HepG2 (cell line): Measurements from ENCODE around the gene TNXB. TPM values are rescaled to one million over a fixed set of nuclear protein-coding genes. Genes with fewer than 3 reads are reported as not detected.
A peak's percentile ranks its signal among the peaks of the same experiment; 100 is the strongest.

ENCODE experiments used
- ADNP ChIP-seq: sonication (generic); formaldehyde crosslinking; IDR thresholded peaks from 2 replicates; pipeline ENCODE4 v1.4.0; 2020; ENCODE audit warnings: missing genetic modification reagents
- ATRX ChIP-seq: sonication (generic); formaldehyde crosslinking; IDR thresholded peaks from 2 replicates; pipeline ENCODE4 v1.4.0; 2020; ENCODE audit warnings: missing genetic modification reagents, borderline replicate concordance
- GABPA ChIP-seq, 2 experiments: IDR thresholded peaks; 2 replicates each; pipeline ENCODE4 v1.6.1; 2011 to 2016; ENCODE audit warnings: low read depth in 2 of 2, low read length in 1 of 2, missing biosample characterization in 1 of 2, missing genetic modification characterization in 1 of 2
- GATA4 ChIP-seq: sonication (generic); IDR thresholded peaks from 2 replicates; pipeline ENCODE4 v1.6.1; 2016; ENCODE audit warnings: antibody characterized with exemption, low read depth, borderline replicate concordance
- GATAD1 ChIP-seq: IDR thresholded peaks from 2 replicates; pipeline ENCODE4 v1.6.1; 2016; ENCODE audit warnings: missing genetic modification reagents, missing compliant biosample characterization
- HDAC2 ChIP-seq: sonication (generic); formaldehyde crosslinking; IDR thresholded peaks from 2 replicates; pipeline ENCODE4 v1.4.0; 2020; ENCODE audit warnings: missing genetic modification reagents
- HOXA5 ChIP-seq: sonication (generic); formaldehyde crosslinking; IDR thresholded peaks from 2 replicates; pipeline ENCODE4 v1.4.0; 2020; ENCODE audit warnings: missing genetic modification reagents
- JDP2 ChIP-seq: sonication (generic); formaldehyde crosslinking; IDR thresholded peaks from 2 replicates; pipeline ENCODE4 v1.8.1; 2022; ENCODE audit warnings: missing genetic modification reagents, borderline replicate concordance
- LRRFIP1 ChIP-seq: sonication (generic); formaldehyde crosslinking; conservative IDR thresholded peaks from 2 replicates; pipeline ENCODE4 v1.4.0; 2020; ENCODE audit warnings: missing genetic modification reagents
- NPAS2 ChIP-seq: sonication (generic); formaldehyde crosslinking; IDR thresholded peaks from 2 replicates; pipeline ENCODE4 v1.8.0; 2022; ENCODE audit warnings: mild to moderate bottlenecking, missing genetic modification reagents, borderline replicate concordance
- NR2F6 ChIP-seq, 2 experiments: IDR thresholded peaks; 2 replicates each; pipeline ENCODE4 v1.6.1; 2016; ENCODE audit warnings: antibody characterized with exemption in 1 of 2, mild to moderate bottlenecking in 1 of 2
- NRL ChIP-seq: sonication (generic); formaldehyde crosslinking; IDR thresholded peaks from 2 replicates; pipeline ENCODE4 v1.5.0; 2020; ENCODE audit warnings: missing genetic modification reagents, mild to moderate bottlenecking, moderate library complexity, borderline replicate concordance
- ONECUT2 ChIP-seq: sonication (generic); formaldehyde crosslinking; IDR thresholded peaks from 2 replicates; pipeline ENCODE4 v1.4.0; 2020; ENCODE audit warnings: missing genetic modification reagents
- PAX8 ChIP-seq: sonication (generic); formaldehyde crosslinking; IDR thresholded peaks from 2 replicates; pipeline ENCODE4 v1.8.0; 2022; ENCODE audit warnings: mild to moderate bottlenecking, missing genetic modification reagents, borderline replicate concordance
- SIN3A ChIP-seq: IDR thresholded peaks from 2 replicates; pipeline ENCODE4 v1.6.1; 2011; ENCODE audit warnings: low read depth, mild to moderate bottlenecking, control low read depth, low read length, borderline replicate concordance
- ZFP36 ChIP-seq: fragments of 150-350 bp; IDR thresholded peaks from 2 replicates; pipeline ENCODE4 v1.6.1; 2018; ENCODE audit warnings: borderline replicate concordance, low read length, low read depth; ENCODE audit not compliant: partially characterized antibody
- ZFP62 ChIP-seq: sonication (generic); formaldehyde crosslinking; IDR thresholded peaks from 2 replicates; pipeline ENCODE4 v1.4.0; 2020; ENCODE audit warnings: missing genetic modification reagents
- ZNF124 ChIP-seq: sonication (generic); formaldehyde crosslinking; IDR thresholded peaks from 2 replicates; pipeline ENCODE4 v1.4.0; 2020; ENCODE audit warnings: missing genetic modification reagents
- ZNF235 ChIP-seq: sonication (generic); formaldehyde crosslinking; IDR thresholded peaks from 2 replicates; pipeline ENCODE4 v1.8.1; 2023; ENCODE audit warnings: mild to moderate bottlenecking, missing genetic modification reagents, borderline replicate concordance
- ZNF44 ChIP-seq: sonication (generic); formaldehyde crosslinking; IDR thresholded peaks from 2 replicates; pipeline ENCODE4 v1.5.1; 2020; ENCODE audit warnings: mild to moderate bottlenecking, missing genetic modification reagents
- ZNF609 ChIP-seq: sonication (generic); formaldehyde crosslinking; IDR thresholded peaks from 2 replicates; pipeline ENCODE4 v1.4.0; 2020; ENCODE audit warnings: mild to moderate bottlenecking, missing genetic modification reagents, borderline replicate concordance
- ZNF790 ChIP-seq: sonication (generic); formaldehyde crosslinking; IDR thresholded peaks from 2 replicates; pipeline ENCODE4 v1.8.0; 2022; ENCODE audit warnings: missing genetic modification reagents, mild to moderate bottlenecking, borderline replicate concordance
- ZSCAN25 ChIP-seq: sonication (generic); formaldehyde crosslinking; IDR thresholded peaks from 2 replicates; pipeline ENCODE4 v1.8.0; 2022; ENCODE audit warnings: mild to moderate bottlenecking, missing genetic modification reagents
- polyA plus RNA-seq, 8 experiments: library from polyadenylated mRNA; depleted of rRNA in 3 of 8; stranded (reverse) in 7 of 8; unstranded in 1 of 8; fragments of >200 nt; fragmentation: Illumina TruSeq in 4 of 8; extraction: Trizol in 4 of 8; gene quantifications; 2 replicates each; pipeline versions ENCODE4 v1.2.1 to v1.2.3, GENCODE V29; 2011 to 2016; ENCODE audit warnings: low read depth in 4 of 8, missing spikeins in 1 of 8, mixed read lengths in 1 of 8; ENCODE audit not compliant: insufficient read depth in 1 of 8
- total RNA-seq, 5 experiments: library from RNA; depleted of rRNA; stranded (reverse); fragments of >200 nt; fragmentation: Illumina TruSeq; extraction: Trizol; gene quantifications; 2 replicates each; pipeline ENCODE4 v1.2.3, GENCODE V29; 2016; ENCODE audit warnings: low read depth in 1 of 5

Gene TNXB
- total and polyA plus RNA-seq, 2 of the 13 experiments (the other 11 are each of a cell fraction or from before 2014, with no cell fraction given), result 1.6 to 2.7 TPM

GRCh38 chr6:32087574-32088486 is 21.3 kb downstream of the TNXB start (continued):
- no peak for TF ChIP-seq ONECUT2 (CRISPR knock-in tag)
- no peak for TF ChIP-seq ATRX
- peak; percentile 72 for TF ChIP-seq GATAD1 (CRISPR knock-in tag)
- TF ChIP-seq ZNF609, result no peak
- no peak for TF ChIP-seq NPAS2 (CRISPR knock-in tag)
- no peak for TF ChIP-seq HOXA5 (CRISPR knock-in tag)
- no peak for TF ChIP-seq NR2F6 (IDR thresholded peaks at IDR 0.05)
- TF ChIP-seq NR2F6 (CRISPR knock-in tag; IDR thresholded peaks at IDR 0.05), result peak; percentile 78; the same call in 1 of the 2 replicates
- no peak for TF ChIP-seq ZFP62 (CRISPR knock-in tag)
- no peak for TF ChIP-seq LRRFIP1
- no peak for TF ChIP-seq ADNP (CRISPR knock-in tag)
- TF ChIP-seq SIN3A, result no peak
- TF ChIP-seq JDP2 (CRISPR knock-in tag), result no peak
- TF ChIP-seq GABPA (IDR thresholded peaks at IDR 0.05; ENCODE audit: low read depth, low read length), result no peak
- no peak for TF ChIP-seq GABPA (CRISPR knock-in tag; IDR thresholded peaks at IDR 0.05; ENCODE audit: low read depth)
- no peak for TF ChIP-seq ZNF235
- no peak for TF ChIP-seq GATA4
- TF ChIP-seq HDAC2 (CRISPR knock-in tag), result peak; percentile 64; the same call in 1 of the 2 replicates
- TF ChIP-seq PAX8 (CRISPR knock-in tag), result no peak
- no peak for TF ChIP-seq NRL
- TF ChIP-seq ZNF124 (CRISPR knock-in tag), result peak; percentile 99
- TF ChIP-seq ZNF44 (CRISPR knock-in tag), result no peak
- no peak for TF ChIP-seq ZSCAN25
- TF ChIP-seq ZNF790 (CRISPR knock-in tag), result no peak
- TF ChIP-seq ZFP36, result no peak
